ENCODE measurements around the gene KIAA1755.

The KIAA1755 gene

DNA sequence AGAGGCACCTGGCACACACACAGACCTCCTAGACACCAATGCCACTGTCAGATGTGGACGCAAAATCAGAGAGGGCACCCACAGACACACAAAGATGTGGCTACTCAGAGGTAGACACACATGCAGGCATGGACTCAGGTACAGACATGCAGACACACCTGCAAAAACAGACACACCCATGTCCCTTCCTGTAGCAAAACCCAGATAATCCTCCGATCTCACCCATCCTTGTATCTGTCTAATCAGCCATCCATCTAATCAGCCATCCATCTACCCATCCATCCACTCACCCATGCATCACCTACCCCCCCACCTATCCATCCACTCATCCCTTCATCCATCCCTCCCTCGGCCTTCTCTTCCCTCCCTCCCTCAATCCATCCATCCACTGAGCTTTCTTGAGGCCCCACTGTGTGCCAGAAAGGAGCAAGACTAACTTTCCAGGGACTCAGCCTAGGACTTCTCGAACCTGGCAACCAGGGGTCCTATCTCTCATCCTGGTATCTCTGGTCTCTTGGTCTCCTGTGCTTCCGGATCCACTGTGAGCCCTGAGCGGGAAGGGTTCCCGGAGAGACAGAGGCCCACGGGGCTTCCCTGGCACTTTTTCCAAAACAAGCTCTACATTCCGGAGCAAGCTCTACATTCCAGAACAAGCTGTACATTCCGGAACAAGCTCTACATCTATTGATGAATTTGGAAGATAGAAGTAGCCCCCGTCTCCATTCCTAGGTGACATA lies 94.4 kb downstream of the KIAA1755 start:
- Histone ChIP-seq H3K4me2 (ENCODE audit: low read length) (peak overlapping the region; percentile 83), H2AFZ (ENCODE audit: low read depth, low read length) (peak overlapping the region; percentile 35; the same call in 1 of the 2 replicates), H3K4me3 (ENCODE audit: low read length) (peak overlapping the region; percentile 79), H4K20me1 (ENCODE audit: insufficient read depth, low read length) (no peaks in the 10 kb centered on the region), H3K9ac (ENCODE audit: low read length) (peak overlapping the region; percentile 71; the same call in 1 of the 2 replicates), H3K27ac (ENCODE audit: low read length) (no peak overlapping the region), H3K36me3 (replicated peaks; ENCODE audit: low read depth, low read length) (peaks cover under 1% of the 10 kb centered on the region), H3K79me2 (ENCODE audit: low read length) (peaks cover 15% of the 10 kb centered on the region; the same call in 1 of the 2 replicates), H3K27me3 (ENCODE audit: low read depth, low read length) (no peaks in the 10 kb centered on the region), H3K4me1 (ENCODE audit: low read length) (peaks cover 45% of the 10 kb centered on the region), H3K9me3 (ENCODE audit: insufficient read depth, low read length) (no peaks in the 10 kb centered on the region)
- no peak for TF ChIP-seq EZH2phosphoT487 (IDR thresholded peaks at IDR 0.05; ENCODE audit: low read depth)

GRCh38 chr20:38165089-38165965 lies 95.2 kb downstream of the KIAA1755 start, which contains the start of gene TGM2:
TSS of gene TGM2 (minus strand) at chr20:38165270. CDS start at chr20:38165198, 72 bp downstream.
- Histone ChIP-seq H3K9me3 (ENCODE audit: insufficient read depth, low read length) (no peaks in the 10 kb centered on the region), H2AFZ (ENCODE audit: low read depth, low read length) (peak within 1 kb of the TSS; percentile 35; the same call in 1 of the 2 replicates), H4K20me1 (ENCODE audit: insufficient read depth, low read length) (no peaks in the 10 kb centered on the region), H3K4me1 (ENCODE audit: low read length) (peaks cover 42% of the 10 kb centered on the region), H3K36me3 (replicated peaks; ENCODE audit: low read depth, low read length) (peaks cover 7% of the 10 kb centered on the region), H3K4me2 (ENCODE audit: low read length) (peak within 1 kb of the TSS; percentile 83), H3K4me3 (ENCODE audit: low read length) (peak within 1 kb of the TSS; percentile 79), H3K27me3 (ENCODE audit: low read depth, low read length) (no peaks in the 10 kb centered on the region), H3K27ac (ENCODE audit: low read length) (no peak within 1 kb of the TSS), H3K9ac (ENCODE audit: low read length) (peak within 1 kb of the TSS; percentile 71), H3K79me2 (ENCODE audit: low read length) (peaks cover 15% of the 10 kb centered on the region; the same call in 1 of the 2 replicates)
- TF ChIP-seq, protein P1, sequence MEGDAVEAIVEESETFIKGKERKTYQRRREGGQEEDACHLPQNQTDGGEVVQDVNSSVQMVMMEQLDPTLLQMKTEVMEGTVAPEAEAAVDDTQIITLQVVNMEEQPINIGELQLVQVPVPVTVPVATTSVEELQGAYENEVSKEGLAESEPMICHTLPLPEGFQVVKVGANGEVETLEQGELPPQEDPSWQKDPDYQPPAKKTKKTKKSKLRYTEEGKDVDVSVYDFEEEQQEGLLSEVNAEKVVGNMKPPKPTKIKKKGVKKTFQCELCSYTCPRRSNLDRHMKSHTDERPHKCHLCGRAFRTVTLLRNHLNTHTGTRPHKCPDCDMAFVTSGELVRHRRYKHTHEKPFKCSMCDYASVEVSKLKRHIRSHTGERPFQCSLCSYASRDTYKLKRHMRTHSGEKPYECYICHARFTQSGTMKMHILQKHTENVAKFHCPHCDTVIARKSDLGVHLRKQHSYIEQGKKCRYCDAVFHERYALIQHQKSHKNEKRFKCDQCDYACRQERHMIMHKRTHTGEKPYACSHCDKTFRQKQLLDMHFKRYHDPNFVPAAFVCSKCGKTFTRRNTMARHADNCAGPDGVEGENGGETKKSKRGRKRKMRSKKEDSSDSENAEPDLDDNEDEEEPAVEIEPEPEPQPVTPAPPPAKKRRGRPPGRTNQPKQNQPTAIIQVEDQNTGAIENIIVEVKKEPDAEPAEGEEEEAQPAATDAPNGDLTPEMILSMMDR (IDR thresholded peaks at IDR 0.05; ENCODE audit: low read depth, low read length): peak; percentile 97
- no peak for TF ChIP-seq EZH2phosphoT487 (IDR thresholded peaks at IDR 0.05; ENCODE audit: low read depth)

DNA sequence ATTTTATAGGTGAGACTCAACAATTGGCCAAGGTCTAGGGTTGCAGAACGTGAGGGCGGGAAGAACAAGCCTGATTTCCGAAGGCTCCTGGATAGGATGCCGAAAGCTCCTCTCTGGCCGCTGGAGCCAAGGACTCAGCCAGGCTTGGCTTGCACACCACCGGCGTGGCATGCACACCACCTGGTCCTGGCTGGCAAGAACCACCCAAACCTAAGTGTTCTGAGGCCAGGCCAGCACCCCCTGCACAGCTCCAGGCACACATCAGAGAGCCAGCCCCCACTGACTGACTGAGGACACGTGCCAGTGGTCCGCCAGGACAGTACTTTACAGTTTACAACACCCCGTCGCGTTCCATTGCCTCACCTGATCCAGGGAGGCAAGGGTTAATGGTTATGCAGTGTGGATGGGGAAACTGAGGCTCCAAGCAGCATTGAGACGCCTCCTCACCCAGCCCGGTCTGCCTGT lies 95.9 kb downstream of the KIAA1755 start:
- Histone ChIP-seq H3K9me3 (ENCODE audit: insufficient read depth, low read length) (no peaks in the 10 kb centered on the region), H3K36me3 (replicated peaks; ENCODE audit: low read depth, low read length) (peaks cover 14% of the 10 kb centered on the region), H3K79me2 (ENCODE audit: low read length) (peaks cover 15% of the 10 kb centered on the region; the same call in 1 of the 2 replicates), H3K4me2 (ENCODE audit: low read length) (peak overlapping the region; percentile 83), H3K27me3 (ENCODE audit: low read depth, low read length) (no peaks in the 10 kb centered on the region), H2AFZ (ENCODE audit: low read depth, low read length) (peak overlapping the region; percentile 10; the same call in 1 of the 2 replicates), H4K20me1 (ENCODE audit: insufficient read depth, low read length) (no peaks in the 10 kb centered on the region), H3K4me3 (ENCODE audit: low read length) (peak overlapping the region; percentile 79), H3K4me1 (ENCODE audit: low read length) (peaks cover 35% of the 10 kb centered on the region), H3K27ac (ENCODE audit: low read length) (no peak overlapping the region), H3K9ac (ENCODE audit: low read length) (peak overlapping the region; percentile 71)
- no peak for TF ChIP-seq EZH2phosphoT487 (IDR thresholded peaks at IDR 0.05; ENCODE audit: low read depth)
- TF ChIP-seq, protein P1 (IDR thresholded peaks at IDR 0.05; ENCODE audit: low read depth, low read length): no peak

GRCh38 chr20:38164069-38164468 lies 96.5 kb downstream of the KIAA1755 start:
- Histone ChIP-seq H3K4me3 (ENCODE audit: low read length) (peak overlapping the region; percentile 79), H3K4me2 (ENCODE audit: low read length) (peak overlapping the region; percentile 83), H3K27ac (ENCODE audit: low read length) (no peak overlapping the region)

More at GRCh38 chr20:38164069-38164468, 96.5 kb downstream of the KIAA1755 start:
- H3K4me1 ChIP-seq (ENCODE audit: low read length): peaks cover 29% of the 10 kb centered on the region
- H3K9me3 ChIP-seq (ENCODE audit: insufficient read depth, low read length): no peaks in the 10 kb centered on the region
- H2AFZ ChIP-seq (ENCODE audit: low read depth, low read length): no peak overlapping the region
- peaks cover 15% of the 10 kb centered on the region; the same call in 1 of the 2 replicates for H3K79me2 ChIP-seq (ENCODE audit: low read length)
- no peaks in the 10 kb centered on the region for H4K20me1 ChIP-seq (ENCODE audit: insufficient read depth, low read length)
- H3K9ac ChIP-seq (ENCODE audit: low read length): peak overlapping the region; percentile 71
- no peaks in the 10 kb centered on the region for H3K27me3 ChIP-seq (ENCODE audit: low read depth, low read length)
- peaks cover 16% of the 10 kb centered on the region for H3K36me3 ChIP-seq (replicated peaks; ENCODE audit: low read depth, low read length)
- TF ChIP-seq EZH2phosphoT487 (IDR thresholded peaks at IDR 0.05; ENCODE audit: low read depth): no peak
- TF ChIP-seq, protein P1 (IDR thresholded peaks at IDR 0.05; ENCODE audit: low read depth, low read length): no peak
